Measurements from ENCODE around the gene SPX.

SPX gene

GRCh38 chr12:21553329-21553675 is 27.2 kb downstream of the SPX start:
- no peak for TF ChIP-seq EZH2phosphoT487 (IDR thresholded peaks at IDR 0.05; ENCODE audit: borderline replicate concordance, low read length)
- TF ChIP-seq, protein P1, sequence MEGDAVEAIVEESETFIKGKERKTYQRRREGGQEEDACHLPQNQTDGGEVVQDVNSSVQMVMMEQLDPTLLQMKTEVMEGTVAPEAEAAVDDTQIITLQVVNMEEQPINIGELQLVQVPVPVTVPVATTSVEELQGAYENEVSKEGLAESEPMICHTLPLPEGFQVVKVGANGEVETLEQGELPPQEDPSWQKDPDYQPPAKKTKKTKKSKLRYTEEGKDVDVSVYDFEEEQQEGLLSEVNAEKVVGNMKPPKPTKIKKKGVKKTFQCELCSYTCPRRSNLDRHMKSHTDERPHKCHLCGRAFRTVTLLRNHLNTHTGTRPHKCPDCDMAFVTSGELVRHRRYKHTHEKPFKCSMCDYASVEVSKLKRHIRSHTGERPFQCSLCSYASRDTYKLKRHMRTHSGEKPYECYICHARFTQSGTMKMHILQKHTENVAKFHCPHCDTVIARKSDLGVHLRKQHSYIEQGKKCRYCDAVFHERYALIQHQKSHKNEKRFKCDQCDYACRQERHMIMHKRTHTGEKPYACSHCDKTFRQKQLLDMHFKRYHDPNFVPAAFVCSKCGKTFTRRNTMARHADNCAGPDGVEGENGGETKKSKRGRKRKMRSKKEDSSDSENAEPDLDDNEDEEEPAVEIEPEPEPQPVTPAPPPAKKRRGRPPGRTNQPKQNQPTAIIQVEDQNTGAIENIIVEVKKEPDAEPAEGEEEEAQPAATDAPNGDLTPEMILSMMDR (IDR thresholded peaks at IDR 0.05; ENCODE audit: low read depth, low read length, poor library complexity, severe bottlenecking), result no peak
- Histone ChIP-seq H4K20me1 (ENCODE audit: control insufficient read depth, insufficient read depth, low read depth, low read length) (no peaks in the 10 kb centered on the region), H3K4me2 (ENCODE audit: low read length) (no peak overlapping the region), H3K27me3 (ENCODE audit: control insufficient read depth, low read length) (peaks cover 2% of the 10 kb centered on the region; the same call in 1 of the 2 replicates), H3K9me3 (ENCODE audit: control insufficient read depth, insufficient read depth, low read length) (no peaks in the 10 kb centered on the region), H3K36me3 (ENCODE audit: control insufficient read depth, low read length) (no peaks in the 10 kb centered on the region), H3F3A (ENCODE audit: control insufficient read depth, insufficient read depth) (no peaks in the 10 kb centered on the region), H3K4me1 (ENCODE audit: control insufficient read depth, low read length) (no peaks in the 10 kb centered on the region), H3K27ac (ENCODE audit: low read depth, low read length) (no peak overlapping the region), H3K4me3 (ENCODE audit: low read length) (no peak overlapping the region), H3K79me2 (ENCODE audit: control insufficient read depth, low read length) (no peaks in the 10 kb centered on the region), H3K9me2 (replicated peaks; ENCODE audit: control insufficient read depth, low read length) (no peaks in the 10 kb centered on the region)

GRCh38 chr12:21558100-21558679 is 32.1 kb downstream of the SPX start:
- Histone ChIP-seq H3K4me3 (ENCODE audit: low read length) (no peak overlapping the region), H3K4me2 (ENCODE audit: low read length) (no peak overlapping the region), H3K4me1 (ENCODE audit: control insufficient read depth, low read length) (no peaks in the 10 kb centered on the region), H3K36me3 (ENCODE audit: control insufficient read depth, low read length) (no peaks in the 10 kb centered on the region), H3K79me2 (ENCODE audit: control insufficient read depth, low read length) (no peaks in the 10 kb centered on the region), H3K27ac (ENCODE audit: low read depth, low read length) (no peak overlapping the region), H3K9me2 (replicated peaks; ENCODE audit: control insufficient read depth, low read length) (no peaks in the 10 kb centered on the region), H3K9me3 (ENCODE audit: control insufficient read depth, insufficient read depth, low read length) (no peaks in the 10 kb centered on the region), H4K20me1 (ENCODE audit: control insufficient read depth, insufficient read depth, low read depth, low read length) (no peaks in the 10 kb centered on the region), H3K27me3 (ENCODE audit: control insufficient read depth, low read length) (no peaks in the 10 kb centered on the region), H3F3A (ENCODE audit: control insufficient read depth, insufficient read depth) (no peaks in the 10 kb centered on the region)
- no peak for TF ChIP-seq EZH2phosphoT487 (IDR thresholded peaks at IDR 0.05; ENCODE audit: borderline replicate concordance, low read length)
- TF ChIP-seq, protein P1 (IDR thresholded peaks at IDR 0.05; ENCODE audit: low read depth, low read length, poor library complexity, severe bottlenecking), result no peak

GRCh38 chr12:21559855-21560569 is 33.9 kb downstream of the SPX start:
- H3K4me3 ChIP-seq (ENCODE audit: low read length), result no peak overlapping the region
- H3K36me3 ChIP-seq (ENCODE audit: control insufficient read depth, low read length), result no peaks in the 10 kb centered on the region
- no peaks in the 10 kb centered on the region for H4K20me1 ChIP-seq (ENCODE audit: control insufficient read depth, insufficient read depth, low read depth, low read length)
- no peaks in the 10 kb centered on the region for H3K79me2 ChIP-seq (ENCODE audit: control insufficient read depth, low read length)
- no peak overlapping the region for H3K27ac ChIP-seq (ENCODE audit: low read depth, low read length)
- no peaks in the 10 kb centered on the region for H3K9me3 ChIP-seq (ENCODE audit: control insufficient read depth, insufficient read depth, low read length)
- H3K4me2 ChIP-seq (ENCODE audit: low read length), result no peak overlapping the region
- H3K4me1 ChIP-seq (ENCODE audit: control insufficient read depth, low read length), result no peaks in the 10 kb centered on the region
- no peaks in the 10 kb centered on the region for H3F3A ChIP-seq (ENCODE audit: control insufficient read depth, insufficient read depth)
- TF ChIP-seq, protein P1 (IDR thresholded peaks at IDR 0.05; ENCODE audit: low read depth, low read length, poor library complexity, severe bottlenecking), result no peak
- no peak for TF ChIP-seq EZH2phosphoT487 (IDR thresholded peaks at IDR 0.05; ENCODE audit: borderline replicate concordance, low read length)
- H3K9me2 ChIP-seq (replicated peaks; ENCODE audit: control insufficient read depth, low read length), result no peaks in the 10 kb centered on the region
- H3K27me3 ChIP-seq (ENCODE audit: control insufficient read depth, low read length), result no peaks in the 10 kb centered on the region
